GM19025 (cell line): ENCODE results near the gene CHN1.

Source experiments
- ATAC-seq: cut with Tn5 transposase; IDR thresholded peaks from one replicate; pipeline ENCODE4 v1.9.1; 2021; ENCODE audit warnings: mild to moderate bottlenecking, low read depth, moderate library complexity; ENCODE audit not compliant: unreplicated experiment

Gene CHN1

DNA sequence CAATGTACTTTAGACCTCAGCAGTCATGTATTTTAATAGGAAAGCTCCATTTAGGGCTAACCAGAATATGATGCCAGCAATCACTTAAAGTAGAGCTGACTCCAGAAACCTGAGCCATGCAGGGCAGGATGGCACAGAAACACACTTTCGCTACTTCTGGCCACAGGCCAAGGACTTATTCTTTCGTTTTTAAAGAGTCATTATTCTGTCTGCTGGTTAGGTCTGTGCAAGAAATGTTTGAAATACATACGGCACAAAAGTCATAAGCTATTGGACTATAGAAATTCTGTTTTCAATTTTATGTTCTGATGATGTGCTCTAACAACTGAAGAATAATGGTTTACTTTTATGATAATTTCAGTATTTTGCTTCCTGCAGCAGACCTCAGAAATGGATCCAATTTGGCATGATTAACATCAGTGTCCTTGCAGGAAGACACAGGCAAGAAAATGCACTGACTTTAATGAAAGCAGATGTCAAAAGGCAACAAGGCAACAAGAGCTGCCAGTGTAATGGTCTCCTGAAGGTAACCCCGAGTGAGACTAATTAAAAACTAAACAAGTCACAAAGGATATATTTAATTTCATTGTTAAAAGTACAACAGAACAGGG lies 126.5 kb downstream of the CHN1 start:
- ATAC-seq = no peak

DNA sequence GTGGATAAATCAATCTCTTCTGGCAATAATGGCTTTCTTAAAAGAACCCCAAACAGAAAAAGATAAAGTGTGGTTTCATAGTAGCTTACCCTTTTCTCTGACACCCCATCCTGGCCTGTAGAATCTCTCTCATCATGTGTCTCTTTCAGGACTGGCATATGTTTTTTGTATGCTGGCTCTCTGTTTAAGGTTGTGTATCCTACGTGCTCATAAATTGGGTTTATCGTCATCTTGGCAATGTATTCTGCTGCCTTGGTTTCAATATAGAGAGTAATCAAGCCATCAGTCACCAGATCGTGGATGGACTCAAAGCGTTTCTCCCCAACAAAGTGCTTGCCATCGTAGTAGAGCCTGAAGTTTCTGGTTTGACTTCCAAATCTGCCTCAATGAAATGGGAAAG lies 127.4 kb downstream of the CHN1 start:
- no peak for ATAC-seq

DNA sequence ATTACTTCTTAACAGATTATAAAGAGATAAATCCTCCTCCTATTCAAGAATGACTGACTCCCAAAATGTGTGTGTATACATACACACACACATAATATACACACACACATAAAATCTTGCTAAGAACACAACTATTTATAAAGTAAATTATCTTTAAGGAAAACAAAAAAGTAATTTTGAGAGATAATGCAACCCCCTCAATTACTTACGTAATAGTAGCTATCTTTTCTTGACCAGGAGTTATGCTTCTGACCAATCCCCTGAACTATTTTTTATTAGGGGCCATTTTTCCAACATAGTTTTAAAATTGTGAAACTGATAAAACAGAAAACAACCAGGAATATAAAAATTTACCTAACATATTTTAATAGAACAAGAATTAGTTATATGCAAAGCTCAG lies 127.9 kb downstream of the CHN1 start:
- no peak for ATAC-seq

DNA sequence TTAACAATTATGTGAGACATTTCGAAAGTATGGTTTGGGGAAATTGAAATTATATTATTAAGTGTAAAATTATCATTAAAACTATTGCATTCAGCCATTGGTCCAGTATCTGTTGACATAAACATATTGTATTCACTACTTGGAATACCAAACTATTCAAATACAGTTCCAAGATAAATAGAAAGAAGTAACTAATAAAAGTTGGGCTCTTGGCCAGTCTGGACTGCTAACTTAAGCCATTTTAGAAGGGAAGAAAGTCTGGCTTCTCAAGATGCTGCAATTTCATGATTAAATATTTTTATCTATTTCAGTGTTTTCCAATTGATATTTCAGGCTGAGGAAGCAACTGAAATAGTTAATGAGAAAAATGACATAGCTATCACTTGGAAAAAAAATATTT lies 131.1 kb downstream of the CHN1 start:
- ATAC-seq = no peak

DNA sequence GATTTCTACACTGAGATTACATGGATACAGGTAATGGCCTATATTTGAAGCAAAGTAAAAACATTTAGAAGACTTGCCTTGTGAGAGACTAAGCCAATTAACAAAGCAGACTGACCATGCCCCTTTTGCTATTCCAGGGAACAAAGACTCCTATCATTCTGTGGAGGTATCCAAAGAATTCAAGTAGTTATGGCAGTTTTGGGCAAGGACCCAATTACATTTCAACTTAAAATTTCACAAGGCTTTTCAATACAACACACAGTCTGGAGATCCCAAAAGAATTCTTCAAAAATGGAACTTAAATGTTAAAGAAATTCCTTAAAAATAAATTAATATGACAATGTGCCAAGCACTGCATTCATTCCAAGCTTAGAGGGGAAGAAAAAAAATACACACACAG lies 131.7 kb downstream of the CHN1 start:
- ATAC-seq = no peak

DNA sequence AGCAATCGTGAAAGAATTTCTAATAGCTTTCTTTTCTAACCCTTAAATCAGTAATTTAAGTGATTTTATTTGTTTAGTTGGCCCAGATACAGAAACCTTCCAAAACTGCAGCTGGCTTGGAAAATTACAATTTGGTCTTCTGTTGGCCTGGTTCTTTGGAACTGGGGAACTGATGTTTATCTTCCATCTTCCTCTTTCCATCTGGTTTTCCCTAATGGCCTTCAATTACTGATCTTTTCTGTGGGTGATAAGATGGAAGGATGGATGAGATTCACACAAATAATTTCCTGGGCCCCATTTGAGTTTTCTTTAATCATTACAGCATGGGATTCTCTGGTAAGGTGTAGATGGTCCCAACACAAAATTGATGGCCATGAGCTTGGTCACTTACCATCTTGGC lies 134.4 kb downstream of the CHN1 start:
- ATAC-seq = no peak

DNA sequence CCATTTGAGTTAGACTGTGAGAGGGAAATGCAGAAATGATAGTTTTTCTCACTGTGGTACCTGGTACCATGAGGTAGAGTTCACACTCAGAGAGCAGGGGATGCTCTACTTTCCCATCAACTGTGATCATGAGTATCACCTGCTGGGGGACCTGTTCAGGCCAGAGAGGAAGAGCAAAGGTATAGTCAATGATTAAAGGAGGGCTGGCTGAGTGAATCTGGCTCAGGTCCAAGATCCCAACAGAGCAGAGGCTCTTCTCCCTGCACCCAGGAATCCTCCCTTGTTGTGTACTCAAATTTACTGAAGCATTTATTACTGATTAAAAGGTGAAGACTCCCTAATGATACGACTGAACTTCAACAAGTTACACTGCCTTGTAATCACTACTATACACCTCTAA lies 136.3 kb downstream of the CHN1 start:
- no peak for ATAC-seq

DNA sequence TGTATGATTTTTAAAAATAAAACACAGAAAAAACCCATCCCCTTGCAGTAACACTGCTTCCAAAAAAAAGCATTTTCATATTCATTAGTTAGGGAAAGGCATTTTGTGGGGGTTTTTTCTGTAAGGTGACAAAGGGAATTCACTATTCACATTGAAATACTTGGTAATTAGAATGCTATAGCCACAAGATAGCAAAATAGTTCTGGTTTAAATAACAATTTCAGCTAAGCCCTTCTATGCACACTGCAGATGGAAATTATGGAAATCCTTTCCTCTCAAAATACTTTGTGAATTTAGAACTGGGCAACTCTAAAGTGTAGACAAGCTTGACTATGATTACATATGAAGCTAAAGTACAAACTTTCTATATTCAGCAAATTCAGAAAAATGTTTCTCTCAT lies 138.8 kb downstream of the CHN1 start:
- no peak for ATAC-seq

DNA sequence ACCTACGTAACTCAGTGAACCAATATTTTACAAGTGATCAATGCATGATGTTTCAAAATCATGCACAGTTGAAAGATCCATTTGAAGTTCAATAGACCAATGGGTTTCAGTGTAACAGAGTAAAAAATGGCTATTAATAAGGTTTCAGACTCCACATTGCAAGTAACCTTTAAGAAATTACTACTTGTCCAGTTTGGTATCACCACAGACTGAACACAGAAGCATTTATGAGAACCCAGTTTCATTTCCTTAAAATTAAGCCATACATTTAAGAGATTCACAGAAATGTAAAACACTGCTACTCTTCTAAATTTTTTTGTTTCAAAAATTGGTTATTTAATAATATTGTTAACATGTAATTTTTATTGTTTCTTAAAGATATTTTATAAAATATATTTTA lies 142.0 kb downstream of the CHN1 start:
- ATAC-seq = no peak

DNA sequence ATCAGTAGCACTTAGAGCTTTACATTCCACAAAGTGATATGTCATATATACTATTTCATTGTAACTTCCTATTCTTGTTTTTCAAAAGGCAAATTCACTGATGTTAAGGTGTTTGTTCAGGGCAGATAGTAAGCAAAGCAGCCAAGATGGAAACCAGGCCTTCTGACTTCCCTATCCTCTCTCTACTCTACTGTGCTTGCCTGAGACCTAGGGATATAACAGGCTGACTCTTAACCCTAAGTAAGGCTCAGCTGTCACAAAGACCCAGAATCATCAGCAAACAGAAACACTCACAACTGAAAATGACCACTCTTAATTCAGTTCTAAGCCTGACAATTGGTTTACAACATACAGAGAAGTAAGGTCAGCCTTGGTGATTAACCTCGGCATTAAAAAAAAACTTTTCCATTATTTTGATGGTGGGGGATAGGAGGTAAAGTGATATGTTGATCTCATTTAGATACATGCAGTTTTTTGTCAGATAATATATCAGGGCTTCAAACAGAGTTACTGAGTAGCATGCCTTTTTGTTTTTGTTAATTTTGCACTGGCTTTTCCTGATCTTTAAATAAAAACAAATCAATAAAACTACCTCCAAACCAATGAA lies 145.5 kb downstream of the CHN1 start:
- ATAC-seq = no peak

DNA sequence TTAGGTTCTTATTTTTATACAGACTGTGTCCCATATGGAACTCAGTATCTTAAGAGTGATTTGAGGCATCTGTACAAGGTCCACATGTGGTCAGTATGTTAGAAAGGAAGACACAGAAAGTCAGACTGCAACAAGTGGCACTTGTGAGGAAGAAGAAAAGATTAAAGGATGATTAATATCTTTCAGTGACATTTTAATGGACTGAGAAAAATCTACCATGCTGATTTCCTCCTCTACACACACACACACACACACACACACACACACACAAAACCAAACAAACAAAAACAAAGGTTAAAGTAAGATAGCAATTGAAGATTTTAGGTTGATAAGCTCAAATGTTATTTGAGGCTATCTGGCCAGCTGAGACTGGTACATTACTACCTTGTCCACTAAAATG lies 146.4 kb downstream of the CHN1 start:
- ATAC-seq = no peak

DNA sequence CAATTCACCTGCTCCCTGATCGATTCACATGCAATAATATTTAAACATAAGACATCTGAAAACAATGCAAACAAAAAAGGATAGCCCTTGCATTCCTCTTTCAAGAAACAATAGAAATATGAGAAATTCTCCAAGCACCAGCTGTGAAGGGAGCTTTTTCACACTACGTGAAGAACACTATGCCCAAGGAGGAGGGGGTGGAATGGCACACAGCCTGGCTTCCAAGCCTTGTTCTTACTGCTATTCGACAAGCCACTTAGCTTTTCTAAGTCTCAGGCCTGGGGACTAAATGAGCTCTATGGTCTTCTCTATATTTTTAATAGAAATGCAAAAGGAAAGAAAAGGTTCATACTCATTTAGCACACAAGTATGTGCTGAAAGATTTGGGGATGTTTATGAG lies 148.7 kb downstream of the CHN1 start:
- ATAC-seq = no peak

DNA sequence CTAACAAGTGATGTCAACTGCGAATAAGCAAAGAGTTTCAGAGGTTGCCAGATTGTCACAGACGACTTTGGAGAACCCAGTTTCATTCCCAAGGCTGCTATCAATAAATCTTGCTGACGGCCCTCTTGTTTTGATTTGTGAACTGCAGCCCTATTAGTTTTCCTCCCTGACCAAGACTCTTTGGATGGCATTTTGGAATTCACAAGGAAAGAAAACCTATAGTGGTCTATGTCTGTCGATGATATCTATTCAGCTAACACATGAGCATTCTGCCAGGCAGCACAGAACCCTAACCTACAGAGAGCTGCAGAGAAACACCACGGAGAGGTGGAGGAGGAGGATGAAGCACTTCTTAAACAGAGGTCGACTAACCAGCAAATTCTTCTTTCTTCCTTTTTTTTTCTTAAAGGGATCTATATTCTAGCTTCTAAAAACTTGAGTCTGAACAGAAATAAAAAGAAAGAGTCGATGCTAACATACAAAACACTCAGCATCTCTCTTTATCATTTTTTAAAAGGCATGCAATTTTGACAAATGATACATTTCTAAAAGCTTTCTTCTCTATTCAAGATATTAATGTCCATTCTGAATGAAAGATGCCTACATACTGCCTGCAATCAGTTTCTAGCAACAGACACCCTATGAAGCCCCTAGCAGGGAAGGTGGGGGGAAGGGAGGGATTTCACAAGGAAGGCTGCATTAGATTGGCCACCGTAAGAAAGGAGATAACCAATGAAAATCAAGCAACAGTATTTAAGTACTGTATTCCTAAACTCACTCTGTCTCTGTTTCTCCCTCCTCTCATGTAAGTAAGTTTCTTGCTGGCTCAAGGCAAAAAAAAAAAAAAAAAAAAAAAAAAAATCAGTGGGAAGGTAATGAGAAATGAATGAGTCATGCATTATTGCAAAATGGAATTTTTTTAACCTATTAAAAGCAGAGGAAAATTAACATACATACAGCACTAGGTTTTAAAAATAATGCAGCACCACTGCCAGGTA lies 157.9 kb downstream of the CHN1 start:
- ATAC-seq = no peak

DNA sequence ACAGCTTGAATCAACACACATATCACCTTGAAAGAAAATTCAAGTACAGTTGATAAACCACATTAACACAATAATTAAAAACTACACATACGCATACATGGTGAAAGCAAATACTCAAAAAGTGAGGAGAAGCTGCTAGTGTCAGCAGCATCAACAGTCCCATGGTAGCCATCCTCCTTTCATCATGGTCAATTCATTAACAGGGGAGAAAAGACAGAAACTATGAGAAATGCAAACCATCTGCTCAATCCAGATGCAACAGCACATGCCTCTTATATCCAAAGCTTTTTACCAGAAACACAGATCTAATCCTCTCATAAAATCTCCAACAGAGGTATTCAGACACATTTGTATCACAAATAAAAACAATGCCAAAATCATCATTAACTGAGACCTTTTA lies 159.0 kb downstream of the CHN1 start:
- ATAC-seq = no peak

DNA sequence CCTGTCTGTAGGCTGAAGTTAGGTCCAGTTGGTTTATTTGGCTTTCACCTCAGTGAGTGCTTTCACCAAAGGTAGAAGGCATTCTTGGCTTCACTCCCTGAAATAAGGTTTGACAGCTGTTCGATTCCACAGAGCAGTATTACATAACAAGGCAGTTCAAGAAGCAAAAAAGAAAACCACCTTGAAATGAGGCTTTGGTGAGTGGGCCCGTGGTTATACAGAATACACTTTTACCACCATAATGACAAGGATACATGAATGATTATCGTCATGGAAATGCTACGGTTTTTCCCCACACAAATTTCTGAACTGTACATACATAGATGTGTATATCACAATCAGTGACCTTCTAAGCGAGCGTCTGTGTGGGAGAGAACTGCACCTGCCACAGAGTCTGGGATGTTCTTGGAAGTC lies 160.9 kb downstream of the CHN1 start:
- ATAC-seq = no peak

DNA sequence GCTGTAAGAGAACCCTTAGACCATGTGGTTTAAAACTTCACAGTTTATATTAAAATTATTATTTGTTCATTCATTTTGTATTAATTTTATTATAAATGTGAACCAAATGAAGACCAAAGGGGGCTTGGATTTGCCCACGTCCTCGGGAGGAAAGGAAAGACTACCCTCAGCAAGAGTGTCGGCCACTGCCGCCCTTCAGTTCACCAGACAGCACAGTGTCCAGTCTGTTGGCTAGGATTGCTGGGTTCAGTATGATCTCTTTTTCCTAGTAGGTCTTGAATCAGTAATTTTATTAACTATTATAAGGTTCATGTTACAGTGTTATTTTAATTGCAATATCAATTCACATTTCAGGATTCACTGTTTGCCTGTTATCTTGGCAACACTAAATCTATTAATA lies 162.7 kb downstream of the CHN1 start:
- ATAC-seq = no peak

DNA sequence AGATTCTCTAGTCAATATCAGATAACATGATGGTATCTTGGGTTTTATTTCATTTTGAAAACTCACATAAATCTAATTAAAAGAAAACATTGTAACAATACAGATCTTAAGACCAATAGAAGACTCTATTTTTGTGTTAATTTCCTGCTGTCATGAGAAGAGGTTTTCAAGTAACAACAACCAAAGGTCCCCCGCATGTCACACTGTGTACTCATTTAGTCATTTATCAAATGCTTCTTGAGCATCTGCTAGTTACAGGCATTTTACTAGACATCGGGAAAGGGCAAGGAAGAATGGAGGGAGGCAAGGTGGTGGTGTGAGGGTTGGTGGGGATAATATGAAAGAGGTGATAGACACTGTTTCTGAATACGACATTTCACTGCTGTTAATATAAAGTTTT lies 163.2 kb downstream of the CHN1 start:
- ATAC-seq = no peak

DNA sequence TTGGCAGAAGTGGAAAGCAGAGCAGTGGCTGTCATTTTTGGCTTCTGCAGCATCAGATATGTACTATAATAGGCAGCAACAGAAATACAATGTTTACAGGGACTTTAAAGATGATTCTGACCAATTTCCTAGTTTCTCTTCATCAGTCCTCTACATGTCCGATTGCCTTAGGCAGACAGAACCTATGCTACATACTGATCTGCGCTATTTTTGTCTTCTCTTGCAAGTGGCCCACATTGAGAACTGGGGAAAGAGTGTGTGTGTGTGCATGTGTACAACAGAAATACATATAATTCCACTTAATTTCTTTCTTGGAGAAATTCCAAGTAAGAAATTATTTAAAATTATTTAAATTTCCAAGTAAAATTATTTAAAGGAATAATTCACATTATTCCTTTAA lies 163.8 kb downstream of the CHN1 start:
- ATAC-seq = no peak

DNA sequence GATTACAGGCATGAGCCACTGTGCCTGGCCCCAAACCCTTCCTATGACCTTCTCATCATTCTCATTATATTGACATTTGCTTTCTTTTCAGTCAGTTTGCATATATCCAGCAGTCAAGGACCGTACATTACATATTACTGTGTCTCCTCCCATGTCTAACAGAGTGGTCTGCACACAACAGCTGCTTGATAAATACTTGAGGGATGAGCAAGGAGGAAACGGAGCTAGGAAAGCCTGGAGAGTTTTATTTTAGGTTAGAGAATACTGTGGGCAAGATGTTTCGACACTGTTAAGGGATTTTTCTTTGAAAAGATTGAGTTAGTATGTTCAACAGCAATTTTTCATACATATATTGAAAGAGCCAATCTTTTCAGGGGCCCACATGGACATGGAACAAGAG lies 164.7 kb downstream of the CHN1 start:
- no peak for ATAC-seq

DNA sequence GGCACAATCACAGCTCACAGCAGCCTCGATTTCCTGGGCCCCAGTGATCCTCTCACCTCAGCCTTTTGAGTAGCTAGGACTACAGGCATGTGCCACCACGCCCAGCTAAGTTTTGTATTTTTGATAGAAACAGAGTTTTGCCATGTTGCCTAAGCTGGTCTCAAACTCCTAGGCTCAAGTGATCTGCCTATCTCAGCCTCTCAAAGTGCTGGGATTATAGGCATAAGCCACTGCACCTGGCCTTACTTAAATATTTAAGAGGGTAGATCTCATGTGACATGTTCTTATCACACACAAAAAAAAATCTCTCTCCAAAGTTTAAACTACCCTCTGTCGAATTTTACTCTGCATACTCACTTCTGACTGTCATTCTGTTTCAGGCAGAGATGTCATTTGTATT lies 165.5 kb downstream of the CHN1 start:
- no peak for ATAC-seq

DNA sequence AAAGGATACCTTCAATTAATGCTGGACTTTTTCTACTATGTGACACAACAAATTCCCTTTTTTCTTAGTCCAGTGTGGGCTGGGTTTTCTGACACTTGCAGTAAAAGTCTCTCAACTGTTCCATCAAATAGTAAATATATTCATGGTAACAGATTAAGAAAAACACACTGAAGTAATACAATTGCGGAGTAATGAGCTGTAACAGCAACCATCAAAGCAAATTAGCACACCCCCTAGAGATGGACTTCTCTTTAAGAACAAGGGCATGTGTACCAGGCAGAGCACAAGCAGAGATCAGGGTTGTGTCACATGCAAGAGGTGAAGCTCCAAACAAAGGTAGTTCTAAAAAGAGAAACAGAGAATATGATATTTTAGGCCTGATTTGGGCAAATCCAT lies 168.2 kb downstream of the CHN1 start:
- ATAC-seq = no peak
